ENCODE results near the gene GCK.

DNA sequence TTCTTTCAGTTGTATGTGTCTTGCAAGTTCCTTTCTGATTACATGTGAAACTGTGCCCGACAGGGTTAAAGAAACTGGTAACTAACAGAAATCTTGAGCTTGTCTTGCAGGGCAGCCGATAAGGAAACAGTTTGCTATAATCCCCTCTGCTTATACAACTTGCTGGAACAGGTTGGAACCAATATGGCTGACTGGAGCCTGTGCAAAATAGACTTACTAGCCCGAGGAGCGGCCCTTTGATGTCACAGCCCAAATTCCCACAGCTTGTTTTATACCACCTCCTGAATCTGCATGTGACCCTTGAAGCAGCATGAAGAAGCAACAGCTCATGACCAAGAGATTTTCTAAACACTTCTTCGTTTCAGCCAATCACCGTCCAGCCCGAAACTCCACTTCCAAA is 8.2 kb upstream of the GCK start:
- TF ChIP-seq, protein P1, sequence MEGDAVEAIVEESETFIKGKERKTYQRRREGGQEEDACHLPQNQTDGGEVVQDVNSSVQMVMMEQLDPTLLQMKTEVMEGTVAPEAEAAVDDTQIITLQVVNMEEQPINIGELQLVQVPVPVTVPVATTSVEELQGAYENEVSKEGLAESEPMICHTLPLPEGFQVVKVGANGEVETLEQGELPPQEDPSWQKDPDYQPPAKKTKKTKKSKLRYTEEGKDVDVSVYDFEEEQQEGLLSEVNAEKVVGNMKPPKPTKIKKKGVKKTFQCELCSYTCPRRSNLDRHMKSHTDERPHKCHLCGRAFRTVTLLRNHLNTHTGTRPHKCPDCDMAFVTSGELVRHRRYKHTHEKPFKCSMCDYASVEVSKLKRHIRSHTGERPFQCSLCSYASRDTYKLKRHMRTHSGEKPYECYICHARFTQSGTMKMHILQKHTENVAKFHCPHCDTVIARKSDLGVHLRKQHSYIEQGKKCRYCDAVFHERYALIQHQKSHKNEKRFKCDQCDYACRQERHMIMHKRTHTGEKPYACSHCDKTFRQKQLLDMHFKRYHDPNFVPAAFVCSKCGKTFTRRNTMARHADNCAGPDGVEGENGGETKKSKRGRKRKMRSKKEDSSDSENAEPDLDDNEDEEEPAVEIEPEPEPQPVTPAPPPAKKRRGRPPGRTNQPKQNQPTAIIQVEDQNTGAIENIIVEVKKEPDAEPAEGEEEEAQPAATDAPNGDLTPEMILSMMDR (IDR thresholded peaks at IDR 0.05; ENCODE audit: insufficient read depth, low read length, poor library complexity, severe bottlenecking), result no peak
- no peak for TF ChIP-seq EZH2phosphoT487 (conservative IDR thresholded peaks at IDR 0.05; ENCODE audit: low read length)
